22Rv1 (cell line): Measurements from ENCODE around the gene C3orf38.

ENCODE experiments used
- ZFX ChIP-seq: fragments of 450-650 bp; IDR thresholded peaks from 2 replicates; pipeline ENCODE4 v1.6.1; 2017; ENCODE audit warnings: antibody characterized with exemption, borderline replicate concordance
- TF ChIP-seq, protein P1 (sequence below): fragments of 450-650 bp; IDR thresholded peaks from 2 replicates; pipeline ENCODE4 v1.5.1; 2017; ENCODE audit warnings: mild to moderate bottlenecking

- TF ChIP-seq, protein P1, sequence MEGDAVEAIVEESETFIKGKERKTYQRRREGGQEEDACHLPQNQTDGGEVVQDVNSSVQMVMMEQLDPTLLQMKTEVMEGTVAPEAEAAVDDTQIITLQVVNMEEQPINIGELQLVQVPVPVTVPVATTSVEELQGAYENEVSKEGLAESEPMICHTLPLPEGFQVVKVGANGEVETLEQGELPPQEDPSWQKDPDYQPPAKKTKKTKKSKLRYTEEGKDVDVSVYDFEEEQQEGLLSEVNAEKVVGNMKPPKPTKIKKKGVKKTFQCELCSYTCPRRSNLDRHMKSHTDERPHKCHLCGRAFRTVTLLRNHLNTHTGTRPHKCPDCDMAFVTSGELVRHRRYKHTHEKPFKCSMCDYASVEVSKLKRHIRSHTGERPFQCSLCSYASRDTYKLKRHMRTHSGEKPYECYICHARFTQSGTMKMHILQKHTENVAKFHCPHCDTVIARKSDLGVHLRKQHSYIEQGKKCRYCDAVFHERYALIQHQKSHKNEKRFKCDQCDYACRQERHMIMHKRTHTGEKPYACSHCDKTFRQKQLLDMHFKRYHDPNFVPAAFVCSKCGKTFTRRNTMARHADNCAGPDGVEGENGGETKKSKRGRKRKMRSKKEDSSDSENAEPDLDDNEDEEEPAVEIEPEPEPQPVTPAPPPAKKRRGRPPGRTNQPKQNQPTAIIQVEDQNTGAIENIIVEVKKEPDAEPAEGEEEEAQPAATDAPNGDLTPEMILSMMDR = no peak
- no peak for TF ChIP-seq ZFX
Observed at GRCh38 chr3:88188436-88188835, 38.7 kb downstream of the C3orf38 start.
